Calu3 (cell line): ENCODE measurements around the gene ACTA2. TPM values are rescaled to one million over a fixed set of nuclear protein-coding genes. Genes with fewer than 3 reads are reported as not detected.

Source experiments
- BruUV-seq: library from RNA; stranded (reverse); fragments of 400-500 nt; replicated peaks from 2 replicates; lab custom pipeline; 2021; lab: Mats Ljungman, UMichigan
- CTCF ChIA-PET: fragments of 300-600 bp; sonication (Branson Sonifier 250); formaldehyde crosslinking; loops from one replicate; lab custom pipeline; 2022; ENCODE audit warnings: antibody characterized with exemption; lab: Charles Lee
- DNase-seq: peaks from one replicate; pipeline ENCODE4 v3.0.0; 2022
- H3K27ac Mint-ChIP-seq: one replicate; pipeline ENCODE4 v1.8.0; 2022; ENCODE audit warnings: mixed read lengths; ENCODE audit not compliant: unreplicated experiment
- H3K27me3 Mint-ChIP-seq: one replicate; pipeline ENCODE4 v1.8.0; 2022; ENCODE audit warnings: mixed read lengths; ENCODE audit not compliant: unreplicated experiment
- H3K36me3 Mint-ChIP-seq: one replicate; pipeline ENCODE4 v1.8.0; 2022; ENCODE audit warnings: mild to moderate bottlenecking, moderate library complexity, mixed read lengths; ENCODE audit not compliant: insufficient read depth, unreplicated experiment
- H3K4me1 Mint-ChIP-seq: one replicate; pipeline ENCODE4 v1.8.0; 2022; ENCODE audit warnings: mild to moderate bottlenecking, low read depth, mixed read lengths; ENCODE audit not compliant: unreplicated experiment
- H3K4me3 Mint-ChIP-seq: one replicate; pipeline ENCODE4 v1.8.0; 2022; ENCODE audit warnings: mild to moderate bottlenecking, low read depth, moderate library complexity, mixed read lengths; ENCODE audit not compliant: unreplicated experiment
- H3K9me3 Mint-ChIP-seq: one replicate; pipeline ENCODE4 v1.8.0; 2022; ENCODE audit warnings: low read depth, mixed read lengths; ENCODE audit not compliant: unreplicated experiment
- CTCF ChIP-seq: fragments of 200-600 bp; IDR thresholded peaks from one replicate; pipeline ENCODE4 v1.8.0; 2022; ENCODE audit warnings: antibody characterized with exemption; ENCODE audit not compliant: unreplicated experiment
- intact Hi-C: fragments of 100-400 bp; cut with micrococcal nuclease; formaldehyde crosslinking; loops from one replicate; pipeline ENCODE4 v1.10.0; 2022; ENCODE audit not compliant: unreplicated experiment
- total RNA-seq: library from RNA; stranded (reverse); gene quantifications from 2 replicates; pipeline ENCODE4 v1.2.3, GENCODE V29; 2022

The ACTA2 gene
- total RNA-seq, 1 experiment from 2014 or later: 1.0 TPM

GRCh38 chr10:88991899-88992320 lies 39.3 kb upstream of the ACTA2 start:
- Mint-ChIP-seq H3K36me3 (peaks cover 17% of the 10 kb centered on the region), H3K9me3 (no peaks in the 10 kb centered on the region), H3K27ac (peak overlapping the region; percentile 54), H3K4me3 (peak overlapping the region; percentile 92), H3K4me1 (peaks cover 17% of the 10 kb centered on the region), H3K27me3 (no peaks in the 10 kb centered on the region)
- TSS peak; percentile 37 for BruUV-seq
- intact Hi-C loops: loop anchor here (1.0 kb wide), 1 partner anchor 57 kb away; no protein-coding TSS in a partner anchor
- DNase-seq: no peak
- no peak for TF ChIP-seq CTCF
- CTCF ChIA-PET: interaction anchor here (0.6 kb wide), 1 partner anchor 400 kb away, joined by 4 read pairs; no protein-coding TSS in a partner anchor

- Mint-ChIP-seq H3K27ac (peak overlapping the region; percentile 54), H3K27me3 (no peaks in the 10 kb centered on the region), H3K36me3 (peaks cover 17% of the 10 kb centered on the region), H3K4me3 (peak overlapping the region; percentile 92), H3K9me3 (no peaks in the 10 kb centered on the region), H3K4me1 (peaks cover 17% of the 10 kb centered on the region)
- DNase-seq: peak; percentile 33
- BruUV-seq: no TSS peak
- CTCF ChIA-PET: interaction anchor here (0.6 to 1.7 kb wide), 3 partner anchors 57 to 401 kb away, joined by 4 to 12 read pairs (median 10); no protein-coding TSS in a partner anchor
- intact Hi-C loops: loop anchor here (1.0 kb wide), 1 partner anchor 56 kb away; no protein-coding TSS in a partner anchor
- no peak for TF ChIP-seq CTCF
These were observed 38.8 kb upstream of the ACTA2 start for GRCh38 chr10:88991161-88991898.

GRCh38 chr10:88990384-88991160 lies 38.0 kb upstream of the ACTA2 start, which contains the start of gene FAS:
FAS (plus strand) TSS chr10:88990798; CDS start chr10:88990877, 79 bp downstream.
- no peak for TF ChIP-seq CTCF
- Mint-ChIP-seq H3K27me3 (no peaks in the 10 kb centered on the region), H3K9me3 (no peaks in the 10 kb centered on the region), H3K36me3 (peaks cover 17% of the 10 kb centered on the region), H3K27ac (peak within 1 kb of the TSS; percentile 54), H3K4me1 (peaks cover 17% of the 10 kb centered on the region), H3K4me3 (peak within 1 kb of the TSS; percentile 92)
- intact Hi-C loops: loop anchor here (1.0 kb wide), 1 partner anchor 55 kb away; no protein-coding TSS in a partner anchor
- BruUV-seq: no TSS peak
- DNase-seq: peak; percentile 53
- CTCF ChIA-PET: interaction anchor here (1.1 to 1.7 kb wide), 4 partner anchors 15 to 58 kb away, joined by 3 to 12 read pairs (median 8); no protein-coding TSS in a partner anchor

- no peak for DNase-seq
- BruUV-seq: no TSS peak
- Mint-ChIP-seq H3K4me1 (peaks cover 17% of the 10 kb centered on the region), H3K27ac (peak overlapping the region; percentile 54), H3K36me3 (peaks cover 17% of the 10 kb centered on the region), H3K9me3 (no peaks in the 10 kb centered on the region), H3K27me3 (no peaks in the 10 kb centered on the region), H3K4me3 (peak overlapping the region; percentile 92)
- no peak for TF ChIP-seq CTCF
- CTCF ChIA-PET: interaction anchor here (1.1 to 1.7 kb wide), 4 partner anchors 15 to 57 kb away, joined by 3 to 12 read pairs (median 8); no protein-coding TSS in a partner anchor
- intact Hi-C loops: no loop called here
These were observed 37.3 kb upstream of the ACTA2 start for GRCh38 chr10:88989824-88990383.
